K562 (cell line): ENCODE results near the gene ASB2. TPM values are rescaled to one million over a fixed set of nuclear protein-coding genes. Genes with fewer than 3 reads are reported as not detected.

ENCODE experiments used
- ATAC-seq: fragments of 200-7000 bp; cut with Tn5 transposase; 3 replicates; pipeline ENCODE4 v1.9.1; 2020; ENCODE audit warnings: moderate library complexity
- BruUV-seq: library from RNA; stranded (reverse); fragments of 400-500 nt; replicated peaks from 2 replicates; lab custom pipeline; 2021; lab: Mats Ljungman, UMichigan
- CTCF ChIA-PET: fragments of 300-600 bp; formaldehyde crosslinking; extraction: SDS; loops from one replicate; lab custom pipeline; 2021; ENCODE audit warnings: low intra/inter-chr PET ratio; lab: Yijun Ruan, JAX
- POLR2A ChIA-PET: fragments of 300-600, 350-650 bp; sonication (Branson Sonifier 250); formaldehyde crosslinking; extraction: SDS; loops from one replicate; lab custom pipeline; 2021; ENCODE audit warnings: antibody characterized with exemption, inconsistent platforms; lab: Yijun Ruan, JAX
- DNase-seq, 4 experiments: peaks; one replicate each; pipeline versions ENCODE4 v3.0.0 to v3.0.0-alpha.2; 2011 to 2018; ENCODE audit warnings: low spot score in 3 of 4, mixed read lengths in 3 of 4; ENCODE audit errors: extremely low read depth in 1 of 4
- FAIRE-seq: peaks from 2 replicates; lab custom pipeline; 2011; peaks lifted over from hg19 to GRCh38; lab: Jason Lieb, UNC
- H2AFZ ChIP-seq: 2 replicates; pipeline ENCODE4 v1.6.0; 2011; ENCODE audit warnings: low read depth, low read length, control low read depth, inconsistent platforms
- H3K27ac ChIP-seq: fragments of 200-600 bp; 3 replicates; pipeline ENCODE4 v1.8.0; 2011; ENCODE audit warnings: low read depth, mild to moderate bottlenecking, control low read depth, inconsistent platforms, low read length, moderate library complexity, mixed read lengths; ENCODE audit errors: extremely low read depth
- H3K27me3 ChIP-seq, 2 experiments: fragments of 300-600 bp in 1 of 2; 2 replicates in 1 of 2; 3 replicates in 1 of 2; pipeline versions ENCODE4 v1.6.0 to v1.8.0; 2011; ENCODE audit warnings: inconsistent platforms in 2 of 2, low read length in 2 of 2, mild to moderate bottlenecking in 1 of 2, mixed read lengths in 1 of 2, moderate library complexity in 1 of 2; ENCODE audit not compliant: control insufficient read depth in 2 of 2, insufficient read depth in 2 of 2
- H3K36me3 ChIP-seq: fragments of 300-600 bp; 3 replicates; pipeline ENCODE4 v1.8.0; 2011; ENCODE audit warnings: mild to moderate bottlenecking, low read length, inconsistent platforms; ENCODE audit not compliant: control insufficient read depth, insufficient read depth
- H3K4me1 ChIP-seq, 2 experiments: fragments of 200-600 bp in 1 of 2; replicated peaks in 1 of 2; 2 replicates in 1 of 2; 3 replicates in 1 of 2; pipeline versions ENCODE4 v1.5.1 to v1.8.0; 2011; ENCODE audit warnings: inconsistent platforms in 2 of 2, low read length in 2 of 2, mild to moderate bottlenecking in 1 of 2, mixed read lengths in 1 of 2, moderate library complexity in 1 of 2; ENCODE audit not compliant: control insufficient read depth in 2 of 2, insufficient read depth in 2 of 2
- H3K4me2 ChIP-seq: 2 replicates; pipeline ENCODE4 v1.6.1; 2011; ENCODE audit warnings: low read length, control low read depth, inconsistent platforms, mixed read lengths; ENCODE audit not compliant: insufficient read depth
- H3K4me3 ChIP-seq: fragments of 200-600 bp; sonication (generic), shearing (Covaris generic); 2 replicates; pipeline ENCODE4 v1.5.1; 2016; ENCODE audit warnings: control low read depth, inconsistent platforms
- H3K79me2 ChIP-seq: fragments of 200-600 bp; 3 replicates; pipeline ENCODE4 v1.8.0; 2011; ENCODE audit warnings: low read length, inconsistent platforms; ENCODE audit not compliant: control insufficient read depth, insufficient read depth
- H3K9ac ChIP-seq, 2 experiments: 2 replicates each; pipeline versions ENCODE4 v1.6.0 to v1.6.1; 2011; ENCODE audit warnings: low read depth in 2 of 2, low read length in 2 of 2, control low read depth in 1 of 2, inconsistent platforms in 1 of 2, mild to moderate bottlenecking in 1 of 2, mixed read lengths in 1 of 2; ENCODE audit not compliant: insufficient read depth in 1 of 2
- H3K9me1 ChIP-seq: one replicate; pipeline ENCODE4 v1.6.0; 2011; ENCODE audit warnings: inconsistent platforms, mild to moderate bottlenecking, low read length, moderate library complexity; ENCODE audit not compliant: control insufficient read depth, insufficient read depth
- H3K9me3 ChIP-seq: replicated peaks from 2 replicates; pipeline ENCODE4 v1.5.1; 2011; ENCODE audit warnings: low read depth, low read length, inconsistent platforms; ENCODE audit not compliant: control insufficient read depth, insufficient read depth
- H4K20me1 ChIP-seq: replicated peaks from 2 replicates; pipeline ENCODE4 v1.6.1; 2011; ENCODE audit warnings: low read length, inconsistent platforms, mixed read lengths; ENCODE audit not compliant: control insufficient read depth, insufficient read depth
- E2F3 ChIP-seq: fragments of 250-450 bp; sonication (Bioruptor Pico); IDR thresholded peaks from 2 replicates; pipeline ENCODE4 v1.4.0; 2020; ENCODE audit warnings: mild to moderate bottlenecking
- EHMT2 ChIP-seq: fragments of 450-650 bp; IDR thresholded peaks from 2 replicates; pipeline ENCODE4 v1.6.1; 2018; ENCODE audit warnings: antibody characterized with exemption
- FOXJ3 ChIP-seq: sonication (generic); formaldehyde crosslinking; IDR thresholded peaks from 2 replicates; pipeline ENCODE4 v1.4.0; 2020; ENCODE audit warnings: mild to moderate bottlenecking, missing genetic modification reagents
- ILK ChIP-seq: fragments of 450-650 bp; IDR thresholded peaks from 2 replicates; pipeline ENCODE4 v1.6.1; 2016; ENCODE audit warnings: missing genetic modification characterization, low read depth, mild to moderate bottlenecking, missing compliant biosample characterization, moderate library complexity, borderline replicate concordance
- IRF9 ChIP-seq: fragments of 450-650 bp; IDR thresholded peaks from 2 replicates; pipeline ENCODE4 v1.6.1; 2016; ENCODE audit warnings: missing biosample characterization, missing genetic modification characterization
- JUND ChIP-seq, 2 experiments: IDR thresholded peaks; 2 replicates in 1 of 2; 3 replicates in 1 of 2; pipeline ENCODE4 v1.6.1; 2011; ENCODE audit warnings: borderline replicate concordance in 2 of 2, low read depth in 2 of 2, low read length in 2 of 2, improper control_type of control experiment in 1 of 2, missing biosample characterization in 1 of 2, missing genetic modification characterization in 1 of 2, missing genetic modification reagents in 1 of 2
- MAZ ChIP-seq, 2 experiments: fragments of 450-650 bp in 1 of 2; sonication (generic) in 1 of 2; formaldehyde crosslinking; IDR thresholded peaks in 1 of 2; conservative IDR thresholded peaks in 1 of 2; 2 replicates each; pipeline versions ENCODE4 v1.4.0 to v1.5.0; 2020; ENCODE audit warnings: mild to moderate bottlenecking in 1 of 2, missing genetic modification reagents in 1 of 2
- NCOA6 ChIP-seq: fragments of 450-650 bp; IDR thresholded peaks from 2 replicates; pipeline ENCODE4 v1.6.1; 2017; ENCODE audit warnings: mild to moderate bottlenecking
- NELFE ChIP-seq: IDR thresholded peaks from 2 replicates; pipeline ENCODE4 v1.6.1; 2011; ENCODE audit warnings: mild to moderate bottlenecking; ENCODE audit not compliant: insufficient read depth, insufficient read length
- POU5F1 ChIP-seq: fragments of 150-350 bp; IDR thresholded peaks from 2 replicates; pipeline ENCODE4 v1.6.1; 2014; ENCODE audit warnings: borderline replicate concordance, low read length, low read depth, mild to moderate bottlenecking; ENCODE audit not compliant: partially characterized antibody
- TBP ChIP-seq: optimal IDR thresholded peaks from 2 replicates; pipeline ENCODE3; 2011; ENCODE audit warnings: low read depth, low read length, improper control_type of control experiment
- XRCC3 ChIP-seq: fragments of 450-650 bp; IDR thresholded peaks from 2 replicates; pipeline ENCODE4 v1.6.1; 2017; ENCODE audit warnings: mild to moderate bottlenecking, moderate library complexity
- ZNF232 ChIP-seq: sonication (generic); formaldehyde crosslinking; IDR thresholded peaks from 2 replicates; pipeline ENCODE4 v1.8.0; 2022; ENCODE audit warnings: mild to moderate bottlenecking, missing genetic modification reagents
- ZNF511 ChIP-seq: sonication (generic); formaldehyde crosslinking; IDR thresholded peaks from 2 replicates; pipeline ENCODE4 v1.8.0; 2022; ENCODE audit warnings: mild to moderate bottlenecking, missing genetic modification reagents
- ZNF589 ChIP-seq: fragments of 200-800 bp; sonication (Bioruptor generic); IDR thresholded peaks from 2 replicates; pipeline ENCODE4 v1.6.1; 2016; ENCODE audit warnings: low read depth, missing genetic modification characterization, missing compliant biosample characterization
- WGBS: fragments of 100-300 bp; shearing (Covaris generic); methylation state at CpG from one replicate; pipeline ENCODE4 v1.1.6; 2016; ENCODE audit warnings: low coverage, mixed read lengths; ENCODE audit not compliant: insufficient coverage; ENCODE audit errors: missing lambda C conversion rate; 5-methylcytosine and 5-hydroxymethylcytosine counted together
- in situ Hi-C: fragments of 300-500 bp; cut with MboI; formaldehyde crosslinking; loops from 4 replicates; pipeline ENCODE4 v1.15.0; 2018; ENCODE audit warnings: inconsistent platforms, mixed read lengths
- intact Hi-C: fragments of 100-400 bp; cut with micrococcal nuclease; formaldehyde crosslinking; loops from 2 replicates; pipeline ENCODE4 v1.14.2; 2022
- polyA plus RNA-seq, 8 experiments: library from polyadenylated mRNA; depleted of rRNA in 4 of 8; stranded (reverse) in 5 of 8; unstranded in 3 of 8; fragments of >200 nt; fragmentation: Nextera tagmentation in 2 of 8; fragmentation: Illumina TruSeq in 1 of 8; extraction: Ambion mirVana in 2 of 8; extraction: Trizol in 1 of 8; gene quantifications; 2 replicates each; pipeline versions ENCODE4 v1.2.1 to v1.2.3, GENCODE V29; 2011 to 2014; ENCODE audit warnings: inconsistent platforms in 1 of 8, missing spikeins in 1 of 8
- total RNA-seq, 7 experiments: library from RNA; depleted of rRNA in 6 of 7; stranded (reverse); fragments of >200 nt in 6 of 7; fragmentation: Illumina TruSeq in 2 of 7; extraction: Trizol in 2 of 7; gene quantifications; 2 replicates each; pipeline versions ENCODE4 v1.2.1 to v1.2.3, GENCODE V29; 2011 to 2021; ENCODE audit warnings: low replicate concordance in 1 of 7
- TF ChIP-seq, protein P1 (sequence below): IDR thresholded peaks from 2 replicates; pipeline ENCODE4 v1.6.1; 2011; ENCODE audit warnings: borderline replicate concordance, low read depth, mild to moderate bottlenecking, moderate library complexity, low read length; ENCODE audit not compliant: insufficient read depth, poor library complexity, severe bottlenecking

Gene ASB2
- total and polyA plus RNA-seq, 9 of the 15 experiments (the other 6 are each of a cell fraction or from before 2014, with no cell fraction given), result not detected

- peaks cover 0 to 37% of the 10 kb centered on the region in 2 experiments; a peak in 2 of 5 replicates for H3K27me3 ChIP-seq
- CTCF ChIA-PET, result no interaction called here
- H3K9ac ChIP-seq, result no peak overlapping the region
- DNase-seq (no peak), FAIRE-seq (no peak), ATAC-seq (no peak)
- H3K4me2 ChIP-seq, result no peak overlapping the region
- no peaks in the 10 kb centered on the region for H3K79me2 ChIP-seq
- no TSS peak for BruUV-seq
- H3K27ac ChIP-seq, result no peak overlapping the region
- H3K36me3 ChIP-seq, result no peaks in the 10 kb centered on the region
- H3K9me1 ChIP-seq, result no peaks in the 10 kb centered on the region
- H3K9me3 ChIP-seq, result no peaks in the 10 kb centered on the region
- POLR2A ChIA-PET, result no interaction called here
- WGBS, result 0% methylated on average over 10 of the region's 11 CpGs
- intact Hi-C loops (no loop called here), in situ Hi-C loops (no loop called here)
- H4K20me1 ChIP-seq, result no peaks in the 10 kb centered on the region
- no peak overlapping the region for H3K4me3 ChIP-seq
- H3K4me1 ChIP-seq, result no peaks in the 10 kb centered on the region
- TF ChIP-seq MAZ (CRISPR knock-in tag; conservative IDR thresholded peaks at IDR 0.05 in 1 of 2, IDR thresholded peaks at IDR 0.05 in 1 of 2) (no peak), XRCC3 (no peak), POU5F1 (no peak), ZNF511 (CRISPR knock-in tag) (no peak), ILK (tag) (no peak), EHMT2 (no peak), ZNF232 (CRISPR knock-in tag) (no peak), ZNF589 (CRISPR knock-in tag) (no peak), FOXJ3 (CRISPR knock-in tag) (no peak), JUND (IDR thresholded peaks at IDR 0.05; ENCODE audit: borderline replicate concordance, low read depth, low read length) (no peak), JUND (tag; IDR thresholded peaks at IDR 0.05; ENCODE audit: borderline replicate concordance, low read depth, low read length) (no peak), NELFE (no peak), TBP (no peak), E2F3 (CRISPR knock-in tag) (no peak), NCOA6 (no peak), IRF9 (tag) (no peak)
- TF ChIP-seq, protein P1, sequence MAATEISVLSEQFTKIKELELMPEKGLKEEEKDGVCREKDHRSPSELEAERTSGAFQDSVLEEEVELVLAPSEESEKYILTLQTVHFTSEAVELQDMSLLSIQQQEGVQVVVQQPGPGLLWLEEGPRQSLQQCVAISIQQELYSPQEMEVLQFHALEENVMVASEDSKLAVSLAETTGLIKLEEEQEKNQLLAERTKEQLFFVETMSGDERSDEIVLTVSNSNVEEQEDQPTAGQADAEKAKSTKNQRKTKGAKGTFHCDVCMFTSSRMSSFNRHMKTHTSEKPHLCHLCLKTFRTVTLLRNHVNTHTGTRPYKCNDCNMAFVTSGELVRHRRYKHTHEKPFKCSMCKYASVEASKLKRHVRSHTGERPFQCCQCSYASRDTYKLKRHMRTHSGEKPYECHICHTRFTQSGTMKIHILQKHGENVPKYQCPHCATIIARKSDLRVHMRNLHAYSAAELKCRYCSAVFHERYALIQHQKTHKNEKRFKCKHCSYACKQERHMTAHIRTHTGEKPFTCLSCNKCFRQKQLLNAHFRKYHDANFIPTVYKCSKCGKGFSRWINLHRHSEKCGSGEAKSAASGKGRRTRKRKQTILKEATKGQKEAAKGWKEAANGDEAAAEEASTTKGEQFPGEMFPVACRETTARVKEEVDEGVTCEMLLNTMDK, result no peak
- no peak overlapping the region for H2AFZ ChIP-seq
Observed at GRCh38 chr14:93977790-93978581, 1.6 kb upstream of the ASB2 start.
